ENCODE results near the gene AMBRA1.

The AMBRA1 gene

GRCh38 chr11:46388619-46389449, 205.0 kb downstream of the AMBRA1 start:
- Histone ChIP-seq H3K4me3 (ENCODE audit: low read length) (no peak overlapping the region), H3K9me3 (ENCODE audit: control insufficient read depth, low read length) (no peaks in the 10 kb centered on the region), H3K36me3 (ENCODE audit: control insufficient read depth, insufficient read depth, low read length) (no peaks in the 10 kb centered on the region), H3K4me1 (ENCODE audit: control insufficient read depth, insufficient read depth, low read length) (peaks cover 51% of the 10 kb centered on the region), H3K27me3 (ENCODE audit: control insufficient read depth, insufficient read depth, low read length) (peaks cover 54% of the 10 kb centered on the region), H3K9ac (ENCODE audit: low read length) (no peak overlapping the region)

DNA sequence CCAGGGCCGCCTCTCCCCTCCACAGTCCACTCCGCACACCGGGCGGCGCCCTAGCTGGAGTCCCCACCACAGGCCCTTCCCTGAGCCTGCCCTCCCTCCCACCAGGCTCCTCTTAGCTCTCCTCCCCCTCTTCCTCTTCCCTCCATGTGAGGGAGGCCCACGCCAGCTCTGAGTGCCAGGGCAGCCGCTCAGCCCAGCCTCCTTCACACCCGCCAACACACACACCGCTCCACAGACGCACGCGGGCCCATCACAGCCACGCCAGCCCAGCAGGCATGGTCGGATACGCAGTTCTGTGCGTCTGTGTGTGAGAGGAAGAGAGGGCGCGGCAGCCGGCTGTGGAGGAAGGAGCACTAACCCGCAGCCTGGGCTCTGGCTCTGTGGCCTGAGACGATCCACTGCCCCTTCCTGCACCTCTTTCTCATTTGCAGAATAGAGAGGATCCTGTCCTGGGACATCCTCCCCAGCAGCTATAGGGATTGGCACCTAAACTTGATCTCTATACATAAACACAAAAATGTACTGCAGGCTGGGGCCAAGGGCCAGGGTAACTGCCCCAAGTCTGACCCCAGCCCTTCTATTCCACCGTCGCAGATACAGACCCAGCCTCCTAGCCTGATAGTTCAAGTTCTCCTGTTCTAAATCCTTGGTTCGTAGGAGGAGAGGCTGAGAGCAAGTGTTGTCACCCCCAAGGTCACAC, 205.8 kb downstream of the AMBRA1 start:
- Histone ChIP-seq H3K4me1 (ENCODE audit: control insufficient read depth, insufficient read depth, low read length) (peaks cover 56% of the 10 kb centered on the region), H3K9me3 (ENCODE audit: control insufficient read depth, low read length) (no peaks in the 10 kb centered on the region), H3K27me3 (ENCODE audit: control insufficient read depth, insufficient read depth, low read length) (peaks cover 55% of the 10 kb centered on the region), H3K9ac (ENCODE audit: low read length) (no peak overlapping the region), H3K4me3 (ENCODE audit: low read length) (no peak overlapping the region), H3K36me3 (ENCODE audit: control insufficient read depth, insufficient read depth, low read length) (no peaks in the 10 kb centered on the region)

DNA sequence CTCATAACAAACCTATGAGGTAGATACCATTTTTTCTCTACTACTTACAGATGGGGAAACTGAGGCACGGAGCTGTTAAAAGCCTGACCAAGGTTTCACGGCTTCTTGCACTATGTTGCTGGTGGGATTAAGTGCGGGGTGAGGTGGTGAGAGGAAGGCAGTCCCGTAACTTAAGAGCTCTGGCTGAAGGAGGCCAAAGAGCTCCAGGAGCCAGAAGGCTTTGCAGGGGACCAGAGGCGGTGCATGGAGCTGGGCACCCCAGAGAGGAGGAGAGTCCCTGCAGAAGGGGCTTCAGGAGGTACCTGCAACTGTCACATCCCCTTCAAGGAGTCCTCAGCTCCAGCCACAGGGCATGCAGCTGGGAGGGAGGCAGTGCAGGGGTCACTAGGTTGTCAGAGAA, 206.4 kb downstream of the AMBRA1 start:
- H3K27me3 ChIP-seq (ENCODE audit: control insufficient read depth, insufficient read depth, low read length): peaks cover 59% of the 10 kb centered on the region
- H3K9ac ChIP-seq (ENCODE audit: low read length): no peak overlapping the region
- peaks cover 56% of the 10 kb centered on the region for H3K4me1 ChIP-seq (ENCODE audit: control insufficient read depth, insufficient read depth, low read length)
- H3K36me3 ChIP-seq (ENCODE audit: control insufficient read depth, insufficient read depth, low read length): no peaks in the 10 kb centered on the region
- H3K9me3 ChIP-seq (ENCODE audit: control insufficient read depth, low read length): no peaks in the 10 kb centered on the region
- H3K4me3 ChIP-seq (ENCODE audit: low read length): no peak overlapping the region

GRCh38 chr11:46386674-46387073, 207.1 kb downstream of the AMBRA1 start:
- H3K4me3 ChIP-seq (ENCODE audit: low read length): no peak overlapping the region
- no peaks in the 10 kb centered on the region for H3K9me3 ChIP-seq (ENCODE audit: control insufficient read depth, low read length)
- H3K27me3 ChIP-seq (ENCODE audit: control insufficient read depth, insufficient read depth, low read length): peaks cover 63% of the 10 kb centered on the region
- no peaks in the 10 kb centered on the region for H3K36me3 ChIP-seq (ENCODE audit: control insufficient read depth, insufficient read depth, low read length)
- no peak overlapping the region for H3K9ac ChIP-seq (ENCODE audit: low read length)
- H3K4me1 ChIP-seq (ENCODE audit: control insufficient read depth, insufficient read depth, low read length): peaks cover 60% of the 10 kb centered on the region

GRCh38 chr11:46386005-46386578, 207.7 kb downstream of the AMBRA1 start:
- Histone ChIP-seq H3K27me3 (ENCODE audit: control insufficient read depth, insufficient read depth, low read length) (peaks cover 59% of the 10 kb centered on the region), H3K4me1 (ENCODE audit: control insufficient read depth, insufficient read depth, low read length) (peaks cover 60% of the 10 kb centered on the region), H3K4me3 (ENCODE audit: low read length) (no peak overlapping the region), H3K9ac (ENCODE audit: low read length) (no peak overlapping the region), H3K36me3 (ENCODE audit: control insufficient read depth, insufficient read depth, low read length) (no peaks in the 10 kb centered on the region), H3K9me3 (ENCODE audit: control insufficient read depth, low read length) (no peaks in the 10 kb centered on the region)

GRCh38 chr11:46385169-46386004, 208.4 kb downstream of the AMBRA1 start:
- no peaks in the 10 kb centered on the region for H3K36me3 ChIP-seq (ENCODE audit: control insufficient read depth, insufficient read depth, low read length)
- no peaks in the 10 kb centered on the region for H3K9me3 ChIP-seq (ENCODE audit: control insufficient read depth, low read length)
- H3K4me1 ChIP-seq (ENCODE audit: control insufficient read depth, insufficient read depth, low read length): peaks cover 55% of the 10 kb centered on the region
- H3K4me3 ChIP-seq (ENCODE audit: low read length): no peak overlapping the region
- no peak overlapping the region for H3K9ac ChIP-seq (ENCODE audit: low read length)
- H3K27me3 ChIP-seq (ENCODE audit: control insufficient read depth, insufficient read depth, low read length): peaks cover 52% of the 10 kb centered on the region

GRCh38 chr11:46383974-46384701, 209.7 kb downstream of the AMBRA1 start:
- Histone ChIP-seq H3K27me3 (ENCODE audit: control insufficient read depth, insufficient read depth, low read length) (peaks cover 39% of the 10 kb centered on the region), H3K9ac (ENCODE audit: low read length) (no peak overlapping the region), H3K9me3 (ENCODE audit: control insufficient read depth, low read length) (no peaks in the 10 kb centered on the region), H3K4me3 (ENCODE audit: low read length) (no peak overlapping the region), H3K4me1 (ENCODE audit: control insufficient read depth, insufficient read depth, low read length) (peaks cover 43% of the 10 kb centered on the region), H3K36me3 (ENCODE audit: control insufficient read depth, insufficient read depth, low read length) (no peaks in the 10 kb centered on the region)

GRCh38 chr11:46383404-46383758, 210.4 kb downstream of the AMBRA1 start:
- Histone ChIP-seq H3K27me3 (ENCODE audit: control insufficient read depth, insufficient read depth, low read length) (peaks cover 32% of the 10 kb centered on the region), H3K4me3 (ENCODE audit: low read length) (no peak overlapping the region), H3K4me1 (ENCODE audit: control insufficient read depth, insufficient read depth, low read length) (peaks cover 41% of the 10 kb centered on the region), H3K36me3 (ENCODE audit: control insufficient read depth, insufficient read depth, low read length) (no peaks in the 10 kb centered on the region), H3K9me3 (ENCODE audit: control insufficient read depth, low read length) (no peaks in the 10 kb centered on the region), H3K9ac (ENCODE audit: low read length) (no peak overlapping the region)

- H3K27me3 ChIP-seq (ENCODE audit: control insufficient read depth, insufficient read depth, low read length): peaks cover 26% of the 10 kb centered on the region
- no peaks in the 10 kb centered on the region for H3K36me3 ChIP-seq (ENCODE audit: control insufficient read depth, insufficient read depth, low read length)
- H3K4me1 ChIP-seq (ENCODE audit: control insufficient read depth, insufficient read depth, low read length): peaks cover 41% of the 10 kb centered on the region
- H3K9ac ChIP-seq (ENCODE audit: low read length): peak overlapping the region; percentile 57
- no peaks in the 10 kb centered on the region for H3K9me3 ChIP-seq (ENCODE audit: control insufficient read depth, low read length)
- H3K4me3 ChIP-seq (ENCODE audit: low read length): no peak overlapping the region
Measured at GRCh38 chr11:46382646-46383403, 211.0 kb downstream of the AMBRA1 start.

DNA sequence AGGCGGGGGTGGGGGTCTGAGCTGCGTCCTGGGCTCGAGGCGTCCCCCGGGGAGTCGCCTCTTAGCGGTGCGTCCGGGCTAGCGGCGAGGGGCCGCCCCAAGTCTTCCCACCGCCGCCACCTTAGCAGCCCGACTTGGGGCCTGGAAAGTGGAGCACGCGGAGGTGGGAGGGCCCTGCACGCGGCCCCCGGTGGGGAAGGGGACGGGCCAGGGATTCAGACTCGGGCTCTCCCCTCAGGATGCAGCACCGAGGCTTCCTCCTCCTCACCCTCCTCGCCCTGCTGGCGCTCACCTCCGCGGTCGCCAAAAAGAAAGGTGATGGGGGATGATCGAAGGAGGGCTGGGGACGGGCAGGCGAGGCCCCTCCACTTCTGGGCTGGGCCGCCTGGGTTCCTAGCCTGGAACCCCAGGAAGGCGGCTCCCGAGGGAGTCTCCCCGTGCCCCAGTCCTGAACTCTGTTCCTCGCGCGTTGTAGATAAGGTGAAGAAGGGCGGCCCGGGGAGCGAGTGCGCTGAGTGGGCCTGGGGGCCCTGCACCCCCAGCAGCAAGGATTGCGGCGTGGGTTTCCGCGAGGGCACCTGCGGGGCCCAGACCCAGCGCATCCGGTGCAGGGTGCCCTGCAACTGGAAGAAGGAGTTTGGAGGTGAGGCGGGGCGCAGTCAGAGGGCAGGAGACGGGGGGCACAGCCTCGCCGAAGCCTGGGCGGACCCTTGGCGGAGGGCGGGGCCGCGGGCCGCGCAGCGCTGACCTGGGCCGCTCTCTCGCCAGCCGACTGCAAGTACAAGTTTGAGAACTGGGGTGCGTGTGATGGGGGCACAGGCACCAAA, 211.8 kb downstream of the AMBRA1 start:
- Histone ChIP-seq H3K4me3 (ENCODE audit: low read length) (peak overlapping the region; percentile 36), H3K4me1 (ENCODE audit: control insufficient read depth, insufficient read depth, low read length) (peaks cover 41% of the 10 kb centered on the region), H3K36me3 (ENCODE audit: control insufficient read depth, insufficient read depth, low read length) (no peaks in the 10 kb centered on the region), H3K9me3 (ENCODE audit: control insufficient read depth, low read length) (no peaks in the 10 kb centered on the region), H3K27me3 (ENCODE audit: control insufficient read depth, insufficient read depth, low read length) (peaks cover 18% of the 10 kb centered on the region), H3K9ac (ENCODE audit: low read length) (peak overlapping the region; percentile 57)

All from mucosa of stomach (tissue), 1 donor.